HG03571 (cell line): Measurements from ENCODE around the gene RGL3.
"Not testable (repeated sequence)": the region's sequence is repeated elsewhere in the genome, so short reads cannot be mapped to it uniquely, and the experiment has no call there.

ENCODE experiments used
- ATAC-seq: cut with Tn5 transposase; IDR thresholded peaks from one replicate; pipeline ENCODE4 v1.9.1; 2021; ENCODE audit not compliant: unreplicated experiment

The RGL3 gene

DNA sequence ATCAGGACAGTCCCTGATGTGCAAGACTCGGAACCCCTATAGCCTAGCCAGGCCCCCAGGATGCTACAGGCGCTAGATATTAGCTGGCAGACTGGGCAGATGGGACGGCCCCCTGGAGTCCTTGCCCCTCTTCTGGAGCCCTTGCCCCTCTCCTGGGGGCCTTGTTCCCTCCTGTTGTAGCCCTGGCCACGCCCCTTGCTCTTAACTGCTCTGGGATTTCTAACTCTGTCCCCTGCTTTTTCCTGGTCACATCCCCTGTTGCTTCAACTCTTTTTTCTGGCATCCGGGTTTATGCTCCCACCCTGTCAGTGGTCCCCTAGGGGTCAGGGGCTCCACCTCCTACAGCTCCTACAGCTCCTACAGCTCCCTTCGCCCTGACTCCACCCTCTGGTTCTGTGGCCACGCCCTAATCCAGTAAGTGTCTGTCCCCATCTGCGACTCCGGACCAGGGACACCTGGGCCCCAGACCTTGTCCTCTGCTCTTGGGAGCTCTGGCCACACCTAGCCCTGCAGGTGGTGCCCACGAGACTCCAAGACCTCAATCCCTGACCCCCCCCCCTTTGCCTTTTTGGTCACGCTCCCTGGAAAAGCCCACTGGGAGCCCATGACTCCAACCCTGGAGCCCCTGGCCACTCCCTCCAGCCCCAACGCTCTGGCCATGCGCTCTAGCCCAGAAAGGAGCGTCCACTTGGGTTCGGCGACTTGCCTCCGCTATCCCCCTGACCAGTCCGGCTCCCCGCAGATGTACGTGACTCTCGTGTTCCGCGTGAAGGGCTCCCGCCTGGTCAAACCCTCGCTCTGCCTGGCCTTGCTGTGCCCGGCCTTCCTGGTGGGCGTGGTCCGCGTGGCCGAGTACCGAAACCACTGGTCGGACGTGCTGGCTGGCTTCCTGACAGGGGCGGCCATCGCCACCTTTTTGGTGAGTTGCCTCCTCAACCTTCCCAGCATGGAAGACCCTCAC, 57.1 kb downstream of the RGL3 start:
- no peak for ATAC-seq

DNA sequence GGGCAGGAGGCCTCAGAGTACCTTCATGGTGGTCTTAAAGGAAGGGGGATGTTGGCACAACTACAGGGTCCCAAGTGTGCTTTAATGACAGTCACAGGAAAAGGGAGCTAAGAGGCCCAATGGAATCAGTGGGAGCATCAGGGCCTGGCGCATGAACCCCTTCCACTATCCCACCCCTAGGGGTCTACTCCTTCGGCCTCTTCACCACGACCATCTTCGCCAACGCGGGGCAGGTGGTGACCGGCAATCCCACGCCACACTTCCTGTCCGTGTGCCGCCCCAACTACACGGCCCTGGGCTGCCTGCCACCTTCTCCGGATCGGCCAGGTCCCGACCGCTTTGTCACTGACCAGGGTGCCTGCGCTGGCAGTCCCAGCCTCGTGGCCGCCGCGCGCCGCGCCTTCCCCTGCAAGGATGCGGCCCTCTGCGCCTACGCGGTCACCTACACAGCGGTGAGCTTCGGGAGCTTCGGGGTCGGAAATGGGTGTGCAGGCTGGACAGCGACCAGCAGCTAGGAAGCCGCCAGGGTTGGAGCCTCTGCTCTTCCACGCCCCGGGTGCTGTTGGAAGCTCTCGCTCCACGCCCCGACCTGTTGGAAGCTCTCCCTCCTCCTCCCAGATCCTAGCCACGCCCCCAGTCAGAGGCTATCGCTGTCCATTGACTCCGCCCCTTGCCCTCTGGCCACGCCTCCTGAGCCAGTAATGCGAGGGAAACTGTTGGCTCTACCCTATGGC, 57.9 kb downstream of the RGL3 start:
- ATAC-seq, result no peak

GRCh38 chr19:11359421-11359820, 59.7 kb downstream of the RGL3 start:
- no peak for ATAC-seq

DNA sequence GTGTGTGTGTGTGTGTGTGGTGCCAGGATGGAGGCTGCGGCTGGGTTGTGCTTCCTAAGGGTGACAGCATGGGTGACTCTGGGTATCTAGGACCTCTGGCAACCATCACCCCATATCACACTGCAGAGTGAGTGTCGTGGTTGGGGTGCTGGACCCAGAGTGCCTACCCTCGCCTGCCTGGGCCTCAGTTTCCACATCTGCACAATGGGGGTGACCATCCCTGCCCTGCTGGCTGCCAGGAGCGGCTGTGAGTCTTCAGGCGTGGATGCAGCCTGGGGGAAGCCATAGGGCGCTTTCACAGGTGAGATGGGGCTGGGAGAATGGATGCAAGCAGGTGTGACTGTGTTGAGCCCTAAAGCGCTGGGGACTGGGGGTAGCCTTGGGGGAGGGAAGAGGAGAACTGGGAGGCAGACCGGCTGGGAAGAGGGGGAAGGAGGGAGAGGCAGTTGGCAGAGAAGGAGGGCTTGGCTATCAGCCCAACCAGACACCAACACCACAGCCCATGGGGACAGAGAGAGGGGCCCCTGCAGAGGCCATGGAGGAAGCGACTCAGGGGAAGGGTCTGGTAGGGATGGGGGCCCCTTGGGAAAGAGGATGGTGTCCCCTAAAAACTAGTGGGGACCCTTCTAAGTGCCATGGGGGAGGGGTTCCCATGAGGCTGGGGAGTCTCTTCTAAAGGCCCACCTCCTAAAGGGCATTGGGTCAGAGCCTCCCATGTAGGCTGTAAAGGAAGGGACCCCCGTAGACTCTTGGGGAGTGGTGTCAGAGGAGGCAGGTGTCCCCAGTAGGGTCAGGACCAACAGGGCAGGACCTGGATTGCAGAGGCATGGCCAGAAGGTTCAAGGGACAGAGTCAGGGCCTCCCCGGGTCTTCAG, 62.2 kb downstream of the RGL3 start:
- no peak for ATAC-seq

DNA sequence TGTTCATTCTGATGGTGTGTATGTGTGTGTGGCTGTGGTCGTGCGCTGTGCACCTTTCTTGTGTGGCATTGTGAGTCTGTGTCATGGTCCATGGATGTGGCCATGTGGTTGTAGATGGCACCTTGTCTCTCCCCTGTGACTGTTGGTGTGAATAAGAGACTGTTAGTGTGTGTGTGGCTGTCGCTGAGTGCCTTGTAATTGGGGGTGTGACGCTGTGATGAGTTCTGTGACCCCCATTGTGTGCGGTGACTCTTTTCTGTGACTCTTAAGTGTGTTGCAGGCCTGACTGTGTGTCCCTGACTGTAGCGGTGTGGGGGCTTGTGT, 63.1 kb downstream of the RGL3 start:
- no peak for ATAC-seq

DNA sequence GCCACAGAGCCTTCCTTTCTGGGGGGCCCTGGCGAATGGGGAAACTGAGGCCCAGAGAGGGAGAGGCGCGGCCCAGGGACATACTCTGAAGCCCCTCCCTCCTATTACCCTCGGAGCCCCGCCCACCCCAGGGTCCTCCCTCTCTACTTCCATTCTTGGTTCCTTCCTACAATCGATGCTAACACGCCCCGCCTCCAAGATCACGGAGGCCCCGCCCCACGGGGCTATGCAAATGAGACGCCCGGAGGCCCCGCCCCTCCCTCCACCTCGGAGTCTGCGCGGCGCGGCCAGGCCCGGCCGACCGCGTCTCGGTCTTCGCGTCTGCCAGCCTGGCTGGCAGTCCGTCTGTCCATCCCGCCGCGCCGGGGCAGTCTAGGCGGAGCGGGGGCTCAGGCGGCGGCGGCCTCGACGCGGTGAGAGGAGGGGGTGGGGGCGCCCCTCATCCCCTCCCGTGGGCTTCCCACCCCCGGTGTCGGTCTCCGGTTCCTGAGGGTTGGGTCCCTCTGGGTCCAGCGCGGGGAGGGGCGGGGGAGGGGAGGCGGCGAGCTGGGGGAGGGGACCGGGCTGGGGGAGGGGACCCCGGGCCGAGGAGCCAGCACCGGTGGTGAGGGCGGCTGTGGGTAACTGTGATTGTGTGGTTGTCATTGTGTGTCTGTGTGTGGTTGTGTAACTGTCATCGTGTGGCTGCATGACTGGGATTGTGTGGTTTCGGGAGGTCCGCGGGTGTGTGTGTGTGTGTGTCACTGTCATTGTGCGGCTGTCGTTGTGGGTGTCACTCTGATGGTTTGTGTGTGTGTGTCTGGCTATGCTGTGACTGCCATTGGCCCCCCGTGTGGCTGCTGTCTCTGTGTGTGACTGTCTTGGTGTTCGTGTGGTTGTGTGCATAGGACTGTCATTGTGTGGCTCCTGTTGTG, 63.7 kb downstream of the RGL3 start, which contains the start of gene PLPPR2:
PLPPR2 (plus strand) TSS at position 273 of the 914 bp plus-strand sequence. CDS start 2,242 bp downstream, outside the sequence.
- no peak for ATAC-seq

- not testable (repeated sequence) for ATAC-seq
Measured at GRCh38 chr19:11354102-11354501, 65.0 kb downstream of the RGL3 start.

GRCh38 chr19:11349171-11349570, 69.9 kb downstream of the RGL3 start:
- ATAC-seq, result no peak

DNA sequence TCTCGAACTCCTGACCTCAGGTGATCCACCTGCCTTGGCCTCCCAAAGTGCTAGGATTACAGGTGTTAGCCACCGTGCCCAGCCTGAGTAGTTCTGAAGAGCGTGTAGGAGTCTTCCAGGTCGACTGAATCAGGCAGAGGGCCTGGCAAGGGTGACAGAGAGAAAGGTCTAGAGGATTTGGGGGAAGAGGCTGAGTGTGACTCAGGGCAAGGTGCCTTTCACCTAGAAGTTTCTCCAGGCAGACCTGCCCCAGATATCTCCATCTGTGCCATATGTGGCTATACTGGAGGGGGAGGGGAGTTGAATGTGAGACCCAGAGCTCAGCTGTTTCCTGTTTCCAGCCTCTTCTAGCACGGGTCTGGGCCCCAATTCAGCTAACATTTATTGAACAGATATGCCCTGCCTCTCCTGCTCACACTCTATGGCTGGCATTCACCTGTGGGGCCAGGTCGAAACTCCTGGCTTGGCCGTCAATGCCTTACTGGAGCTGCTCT, 71.5 kb downstream of the RGL3 start:
- no peak for ATAC-seq

DNA sequence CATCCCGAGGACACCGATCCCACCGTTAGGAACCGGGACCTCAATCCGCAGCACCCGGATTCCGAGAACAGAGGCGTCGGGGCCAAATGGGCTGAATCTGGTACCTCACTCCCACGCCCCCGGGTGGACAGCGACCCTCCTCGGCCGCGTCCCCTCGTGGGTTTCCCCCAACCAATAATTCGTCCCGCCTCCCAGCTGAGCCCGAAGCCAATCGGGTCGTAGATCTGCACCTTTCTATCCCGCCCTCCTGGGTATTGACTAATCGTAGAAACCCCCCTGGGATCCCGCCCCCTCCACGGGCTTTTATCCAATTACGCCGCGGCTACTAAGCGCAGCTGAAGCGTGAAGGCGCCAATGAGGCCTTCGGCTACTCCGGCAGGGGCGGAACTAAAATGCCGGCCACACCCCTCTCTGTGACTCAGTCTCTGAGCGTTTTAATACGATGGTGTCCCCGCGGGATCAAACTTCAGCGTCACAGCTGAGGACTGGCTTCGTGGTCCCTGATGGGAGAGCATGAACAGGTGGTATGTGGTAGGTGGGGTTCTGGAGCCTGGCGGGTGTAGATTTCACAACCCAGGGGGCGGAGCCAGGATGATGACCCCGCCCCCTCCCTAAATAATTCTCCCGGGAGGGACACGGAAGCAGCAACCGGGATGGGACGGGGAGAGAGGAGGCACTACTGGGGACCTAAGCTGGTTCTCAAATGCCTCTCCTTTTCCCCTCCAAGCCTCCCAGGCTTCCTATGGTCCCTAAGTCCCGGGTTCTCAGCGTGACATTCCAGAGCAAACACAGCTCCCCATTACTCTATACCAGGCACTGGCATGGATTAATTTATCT, 72.8 kb downstream of the RGL3 start, which contains the start of the genes CCDC159 and TMEM205:
CCDC159 (plus strand) TSS at position 416 of the 837 bp plus-strand sequence; CDS start at position 504, 88 bp downstream.
TMEM205 (minus strand) TSS at position 165 of the 837 bp plus-strand sequence. CDS start 649 bp downstream, outside the sequence.
- ATAC-seq, result peak; percentile 77

DNA sequence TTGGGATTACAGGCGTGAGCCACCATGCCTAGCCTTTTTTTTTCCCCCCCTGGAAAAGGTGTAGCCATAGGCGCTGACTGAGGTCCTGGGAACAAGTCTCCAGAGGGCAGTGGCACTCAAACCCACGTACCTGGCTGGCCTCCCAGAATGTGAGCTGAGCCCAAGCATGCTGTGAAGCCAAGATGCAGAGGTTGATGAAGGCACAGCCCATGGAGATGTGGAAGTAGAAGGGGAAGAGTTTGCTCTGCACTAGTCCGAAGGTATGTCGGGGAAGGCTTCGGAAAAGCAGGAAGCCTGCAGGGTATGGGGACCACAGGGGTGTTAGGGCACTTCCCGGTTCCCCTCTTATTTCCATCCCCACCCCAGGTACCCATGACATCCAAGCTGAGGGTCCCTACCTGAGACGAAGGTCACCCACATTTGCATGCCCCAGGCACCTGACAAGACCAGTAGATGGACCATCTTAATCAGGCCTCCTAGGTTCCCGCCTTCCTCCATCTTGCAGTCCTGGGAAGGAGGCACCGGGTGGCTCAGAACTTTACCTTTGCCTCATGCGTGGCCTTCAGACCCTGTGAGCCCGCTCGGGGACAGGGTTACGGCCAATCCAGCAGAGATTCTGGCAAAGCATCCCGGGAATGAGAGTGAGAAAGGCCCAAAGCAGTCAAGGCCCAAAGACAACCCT, 73.9 kb downstream of the RGL3 start:
- ATAC-seq, result no peak
